AG04450 (cell line): Measurements from ENCODE around the gene DCUN1D4. TPM values are rescaled to one million over a fixed set of nuclear protein-coding genes. Genes with fewer than 3 reads are reported as not detected.

Experiments used
- CTCF ChIA-PET: fragments of 300-600, 350-600 bp; formaldehyde crosslinking; extraction: SDS; loops from one replicate; lab custom pipeline; 2022; ENCODE audit warnings: antibody characterized with exemption, inconsistent platforms; lab: Charles Lee
- POLR2A ChIA-PET: fragments of 350-600 bp; formaldehyde crosslinking; extraction: SDS; loops from one replicate; lab custom pipeline; 2021; ENCODE audit warnings: antibody characterized with exemption, inconsistent platforms; lab: Yijun Ruan, JAX
- DNase-seq: peaks from one replicate; pipeline ENCODE4 v3.0.0-alpha.2; 2011; ENCODE audit warnings: low read depth, low spot score
- H3K27ac ChIP-seq: one replicate; pipeline ENCODE4 v1.5.1; 2012; ENCODE audit warnings: low read depth, low read length, control low read depth
- H3K27me3 ChIP-seq: one replicate; pipeline ENCODE4 v1.6.0; 2012; ENCODE audit warnings: low read length; ENCODE audit not compliant: control insufficient read depth, insufficient read depth
- H3K4me3 ChIP-seq: 2 replicates; pipeline ENCODE4 v1.5.1; 2011; ENCODE audit warnings: mild to moderate bottlenecking, low read depth, low read length, control low read depth
- H3K9me3 ChIP-seq: 2 replicates; pipeline ENCODE4 v1.5.1; 2012; ENCODE audit warnings: low read length; ENCODE audit not compliant: control insufficient read depth, insufficient read depth
- polyA plus RNA-seq: library from polyadenylated mRNA; depleted of rRNA; stranded (reverse); fragments of >200 nt; gene quantifications from 2 replicates; pipeline ENCODE4 v1.2.3, GENCODE V29; 2011
- TF ChIP-seq, protein P1 (sequence below): IDR thresholded peaks from 2 replicates; pipeline ENCODE4 v1.5.1; 2011; ENCODE audit warnings: low read depth, low read length, control low read depth, inconsistent platforms

Gene DCUN1D4
- polyA plus RNA-seq, 1 experiment: 67.2 TPM

DNA sequence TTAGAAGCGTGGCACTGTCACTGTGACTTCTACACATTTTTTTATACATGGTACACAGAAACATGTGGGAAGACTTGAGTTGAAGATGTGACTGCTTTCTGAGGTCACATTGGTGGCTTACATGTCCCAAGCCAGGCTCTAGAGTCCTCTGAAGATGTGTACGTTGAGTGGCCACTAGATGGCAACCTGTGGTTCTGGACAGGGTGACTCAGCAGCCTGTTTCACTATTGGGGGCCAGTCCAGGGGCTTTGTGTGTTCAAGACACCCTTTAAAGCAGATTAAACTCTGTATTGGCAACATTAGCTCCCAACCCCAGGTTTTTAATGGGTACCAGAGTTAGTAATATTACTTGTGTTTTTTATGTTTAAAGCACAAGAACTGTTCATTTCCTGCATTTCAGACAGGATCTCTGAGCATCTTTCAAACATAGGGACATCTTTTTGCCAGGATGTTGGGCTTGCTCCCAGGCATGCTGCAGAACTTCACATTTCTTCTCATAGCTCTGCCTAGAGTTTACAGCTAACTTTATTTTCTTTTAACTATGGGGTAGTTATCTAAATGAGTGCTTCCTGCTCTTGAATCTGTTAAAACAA is 53.0 kb downstream of the DCUN1D4 start:
- H3K27me3 ChIP-seq: no peaks in the 10 kb centered on the region
- CTCF ChIA-PET: interaction anchor here (0.7 to 3.2 kb wide), 41 partner anchors 10 to 255 kb away, joined by 3 to 76 read pairs (median 6); partner anchors contain the start of gene SGCB

DNA sequence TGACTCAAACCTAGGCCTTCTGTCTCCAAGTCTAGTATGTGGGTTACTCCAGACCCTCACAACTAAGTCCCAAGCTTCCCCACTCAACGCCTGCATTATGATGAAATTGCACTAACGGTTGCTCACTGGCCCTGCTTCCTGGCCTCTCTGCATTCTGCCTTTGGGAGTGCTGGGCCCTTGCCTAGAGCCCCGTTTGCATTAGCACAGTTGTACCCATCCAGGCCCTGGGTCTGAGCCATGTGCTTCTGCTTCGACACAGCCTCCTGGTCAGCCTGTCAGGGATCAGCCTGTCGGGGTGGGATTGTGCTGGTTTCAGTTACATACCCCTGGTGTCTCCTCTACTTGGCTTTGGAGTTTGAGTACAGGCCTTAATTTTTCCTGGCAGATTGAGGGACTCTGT is 58.4 kb downstream of the DCUN1D4 start:
- Histone ChIP-seq H3K27me3 (no peaks in the 10 kb centered on the region), H3K9me3 (no peaks in the 10 kb centered on the region), H3K27ac (no peak overlapping the region), H3K4me3 (no peak overlapping the region)
- ChIA-PET CTCF (no interaction called here), POLR2A (no interaction called here)
- TF ChIP-seq, protein P1, sequence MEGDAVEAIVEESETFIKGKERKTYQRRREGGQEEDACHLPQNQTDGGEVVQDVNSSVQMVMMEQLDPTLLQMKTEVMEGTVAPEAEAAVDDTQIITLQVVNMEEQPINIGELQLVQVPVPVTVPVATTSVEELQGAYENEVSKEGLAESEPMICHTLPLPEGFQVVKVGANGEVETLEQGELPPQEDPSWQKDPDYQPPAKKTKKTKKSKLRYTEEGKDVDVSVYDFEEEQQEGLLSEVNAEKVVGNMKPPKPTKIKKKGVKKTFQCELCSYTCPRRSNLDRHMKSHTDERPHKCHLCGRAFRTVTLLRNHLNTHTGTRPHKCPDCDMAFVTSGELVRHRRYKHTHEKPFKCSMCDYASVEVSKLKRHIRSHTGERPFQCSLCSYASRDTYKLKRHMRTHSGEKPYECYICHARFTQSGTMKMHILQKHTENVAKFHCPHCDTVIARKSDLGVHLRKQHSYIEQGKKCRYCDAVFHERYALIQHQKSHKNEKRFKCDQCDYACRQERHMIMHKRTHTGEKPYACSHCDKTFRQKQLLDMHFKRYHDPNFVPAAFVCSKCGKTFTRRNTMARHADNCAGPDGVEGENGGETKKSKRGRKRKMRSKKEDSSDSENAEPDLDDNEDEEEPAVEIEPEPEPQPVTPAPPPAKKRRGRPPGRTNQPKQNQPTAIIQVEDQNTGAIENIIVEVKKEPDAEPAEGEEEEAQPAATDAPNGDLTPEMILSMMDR: no peak
- DNase-seq: no peak

More for the DNA sequence above, 53.0 kb downstream of the DCUN1D4 start:
- no peak overlapping the region for H3K4me3 ChIP-seq
- DNase-seq: peak; percentile 33
- H3K9me3 ChIP-seq: no peaks in the 10 kb centered on the region
- H3K27ac ChIP-seq: no peak overlapping the region
- POLR2A ChIA-PET: no interaction called here
- TF ChIP-seq, protein P1: peak; percentile 90

DNA sequence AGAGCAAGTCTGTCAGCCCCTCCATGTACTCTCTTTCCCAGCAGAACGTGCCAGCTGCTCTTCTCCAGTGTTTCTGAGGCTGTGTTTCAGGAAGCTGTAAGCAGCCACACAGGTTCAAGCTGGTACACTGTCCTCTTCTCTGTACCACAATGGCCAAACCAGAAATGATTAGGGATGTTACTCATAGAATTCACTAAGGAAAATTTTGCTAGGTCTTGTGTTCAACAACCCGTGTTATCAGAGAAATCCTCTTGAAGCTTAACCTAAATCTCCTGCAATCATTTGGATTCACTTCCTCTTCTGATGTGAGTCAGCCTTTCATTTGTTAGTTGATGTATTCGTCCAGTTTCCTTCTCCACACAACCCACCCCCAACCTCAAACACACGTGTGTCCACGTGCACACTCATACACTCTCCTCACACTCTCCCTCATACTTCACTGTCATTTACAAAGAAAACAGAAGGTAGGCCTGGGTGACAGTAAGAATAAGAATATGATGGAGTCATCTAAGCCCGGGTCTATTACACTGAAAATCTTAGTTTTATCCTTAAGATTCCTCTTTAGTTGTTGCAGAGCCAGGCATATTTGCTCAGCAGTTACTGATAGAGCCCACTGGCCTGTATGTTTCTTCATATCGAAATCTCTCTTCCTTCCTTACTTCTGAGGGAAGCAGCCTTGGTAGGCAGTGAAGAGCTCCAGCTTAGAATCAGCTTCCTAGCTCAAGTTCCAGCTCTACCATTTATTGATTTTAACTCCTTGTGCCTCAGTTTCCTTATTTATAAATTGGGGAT is 63.4 kb downstream of the DCUN1D4 start:
- POLR2A ChIA-PET: no interaction called here
- DNase-seq: no peak
- Histone ChIP-seq H3K9me3 (no peaks in the 10 kb centered on the region), H3K27me3 (no peaks in the 10 kb centered on the region), H3K27ac (no peak overlapping the region), H3K4me3 (no peak overlapping the region)
- CTCF ChIA-PET: interaction anchor here (0.5 to 5.6 kb wide), 3 partner anchors 10 to 172 kb away, joined by 3 to 76 read pairs (median 5); no protein-coding TSS in a partner anchor
- TF ChIP-seq, protein P1: no peak

DNA sequence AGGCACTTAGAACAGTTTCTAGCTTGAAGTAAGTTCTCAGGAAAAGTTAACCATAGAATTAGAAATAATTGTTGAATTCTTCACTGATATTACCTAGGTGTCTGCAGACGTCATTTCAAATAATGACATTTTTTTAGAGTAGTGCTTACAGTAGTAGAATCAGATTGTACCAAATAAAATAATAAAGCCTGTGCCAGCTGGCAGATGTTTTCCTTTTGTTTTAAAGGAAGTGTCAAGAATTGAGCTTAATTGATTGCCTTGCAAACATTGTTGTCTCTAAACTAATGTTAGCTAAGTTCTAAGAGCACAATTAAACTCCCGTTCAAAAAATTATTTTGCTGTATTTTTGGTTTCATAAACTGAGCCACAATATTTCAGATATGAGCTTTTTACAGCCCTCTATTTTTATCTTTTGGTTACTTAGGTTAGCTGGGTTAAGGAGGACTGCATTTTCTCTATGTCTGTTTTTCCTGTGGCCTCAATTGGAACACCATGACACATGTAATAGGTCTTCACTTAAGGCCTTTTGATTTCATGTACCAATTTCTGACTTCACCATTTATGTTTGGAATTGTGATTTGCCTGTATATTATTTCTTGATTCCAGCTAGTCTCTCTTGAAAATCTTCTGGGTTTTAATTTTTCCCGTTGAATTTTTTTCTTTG is 64.2 kb downstream of the DCUN1D4 start:
- no peaks in the 10 kb centered on the region for H3K27me3 ChIP-seq
- no peak overlapping the region for H3K4me3 ChIP-seq
- no peaks in the 10 kb centered on the region for H3K9me3 ChIP-seq
- ChIA-PET POLR2A (no interaction called here), CTCF (interaction anchor here (1.0 to 5.6 kb wide), 2 partner anchors 11 to 121 kb away, joined by 5 to 76 read pairs; no protein-coding TSS in a partner anchor)
- no peak overlapping the region for H3K27ac ChIP-seq
- TF ChIP-seq, protein P1: no peak
- DNase-seq: no peak
